GM12872 (cell line): ENCODE measurements around the gene FAM174C.

Experiments used
- CTCF ChIP-seq: IDR thresholded peaks from 3 replicates; pipeline ENCODE4 v1.5.1; 2011; ENCODE audit warnings: low read depth, mild to moderate bottlenecking, low read length, moderate library complexity; ENCODE audit not compliant: insufficient read depth

FAM174C gene

DNA sequence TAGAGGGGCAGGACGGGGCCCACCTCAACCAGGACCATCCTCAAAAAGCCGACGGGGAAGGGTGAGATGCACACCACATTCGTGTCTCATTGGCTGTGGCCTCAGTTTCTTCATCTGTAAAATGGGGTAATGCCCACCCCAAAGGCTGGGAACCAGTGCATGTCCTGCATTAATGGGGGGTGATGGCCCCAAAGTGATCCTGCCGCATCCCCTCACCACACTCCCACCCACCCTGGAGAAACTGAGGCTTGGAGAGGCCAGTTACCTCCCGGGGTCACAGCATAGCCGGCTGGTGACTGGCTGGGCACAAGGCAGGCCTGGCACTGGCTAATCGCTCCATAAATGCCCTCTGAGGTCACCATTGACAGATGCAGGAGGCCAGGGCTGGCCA is 27.6 kb upstream of the FAM174C start:
- no peak for TF ChIP-seq CTCF

GRCh38 chr19:1248139-1248785 is 27.1 kb upstream of the FAM174C start, which contains the start of gene MIDN:
MIDN (plus strand) TSS chr19:1248583; CDS start chr19:1250297, 1,714 bp downstream.
- peak; percentile 56 for TF ChIP-seq CTCF

GRCh38 chr19:1248786-1249297 is 26.5 kb upstream of the FAM174C start:
- TF ChIP-seq CTCF = peak; percentile 73

DNA sequence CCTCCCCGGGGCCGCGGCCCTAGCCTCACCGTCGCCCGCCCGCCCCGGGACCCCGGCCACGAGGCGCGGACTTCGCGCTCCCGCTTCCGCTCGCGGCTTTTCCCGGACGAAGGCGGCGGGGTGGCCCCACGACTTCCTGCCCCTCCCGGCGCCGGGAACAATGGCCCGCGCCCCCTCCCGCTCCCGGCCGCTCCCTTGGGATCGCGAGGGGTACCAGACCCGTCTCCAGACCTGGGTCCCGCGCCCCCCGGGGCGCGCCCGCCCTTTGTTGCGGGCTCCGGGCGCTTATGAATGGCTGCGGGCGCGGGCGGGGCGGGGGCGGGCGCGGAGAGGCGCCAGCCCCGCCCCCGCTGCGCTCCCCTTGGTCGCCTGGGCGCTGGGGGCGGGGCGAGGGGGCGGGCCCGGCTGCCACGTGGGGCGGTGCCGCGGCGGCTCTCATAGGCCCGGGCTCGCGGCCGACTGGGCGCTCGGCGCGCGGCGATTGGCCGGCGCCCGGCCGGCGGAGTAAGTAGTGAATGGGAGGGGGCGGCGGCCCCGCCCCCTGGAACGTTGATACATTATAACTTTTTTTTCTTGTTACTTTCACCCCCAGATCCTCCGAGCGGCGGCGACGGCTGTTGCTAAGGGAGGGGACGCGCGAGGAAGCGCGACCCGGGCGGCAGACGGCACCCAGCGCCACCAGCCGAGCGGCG is 25.9 kb upstream of the FAM174C start:
- no peak for TF ChIP-seq CTCF

DNA sequence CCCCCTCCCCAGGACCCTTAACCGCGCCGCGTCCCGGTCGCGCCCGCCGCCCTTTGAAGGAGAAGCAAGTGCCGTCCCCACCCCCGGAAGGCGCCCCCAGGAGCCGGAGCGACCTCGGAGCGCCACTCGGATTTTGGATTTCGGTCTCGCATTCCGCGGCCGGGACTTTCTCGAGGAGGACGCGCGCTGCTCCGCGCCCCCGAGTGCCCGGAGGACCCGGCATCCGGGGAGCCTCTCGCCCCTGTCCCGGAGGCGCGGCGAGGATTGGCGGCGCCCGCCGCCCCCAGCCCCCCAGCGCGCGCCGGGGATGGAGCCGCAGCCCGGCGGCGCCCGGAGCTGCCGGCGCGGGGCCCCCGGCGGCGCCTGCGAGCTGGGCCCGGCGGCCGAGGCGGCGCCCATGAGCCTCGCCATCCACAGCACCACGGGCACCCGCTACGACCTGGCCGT is 25.3 kb upstream of the FAM174C start:
- TF ChIP-seq CTCF = no peak

- TF ChIP-seq CTCF = 0 out of 3 replicates have a peak, but pooled peaks have one; percentile 3
Measured at GRCh38 chr19:1250437-1251260, 24.7 kb upstream of the FAM174C start.
